ENCODE data around the gene PELI2.

GRCh38 chr14:56278383-56278782, 160.2 kb downstream of the PELI2 start:
- TF ChIP-seq CTCF (IDR thresholded peaks at IDR 0.05; ENCODE audit: insufficient read depth, low read length, poor library complexity, severe bottlenecking) = no peak
- no peak for TF ChIP-seq EZH2phosphoT487 (conservative IDR thresholded peaks at IDR 0.05; ENCODE audit: low read length)

Data from SU-DHL-6 (cell line).